IPS-18c (cell line): ENCODE data around the gene RASSF6.
"Not testable (repeated sequence)": the region's sequence is repeated elsewhere in the genome, so short reads cannot be mapped to it uniquely, and the experiment has no call there.

Experiments
- H3K4me3 ChIP-seq: 2 replicates; pipeline ENCODE4 v1.7.0; 2013; ENCODE audit warnings: low read depth, mild to moderate bottlenecking, low read length, moderate library complexity; ENCODE audit not compliant: insufficient read depth
- H3K9me3 ChIP-seq: one replicate; pipeline ENCODE4 v1.6.1; 2013; ENCODE audit warnings: mild to moderate bottlenecking, low read length, moderate library complexity; ENCODE audit not compliant: control insufficient read depth, insufficient read depth

Gene RASSF6

GRCh38 chr4:73589887-73590801 lies 30.1 kb downstream of the RASSF6 start:
- Histone ChIP-seq H3K4me3 (no peak overlapping the region), H3K9me3 (no peaks in the 10 kb centered on the region)

- Histone ChIP-seq H3K4me3 (no peak overlapping the region), H3K9me3 (no peaks in the 10 kb centered on the region)
Observed at GRCh38 chr4:73589261-73589847, 30.9 kb downstream of the RASSF6 start.

- Histone ChIP-seq H3K9me3 (no peaks in the 10 kb centered on the region), H3K4me3 (no peak overlapping the region)
Observed at GRCh38 chr4:73588613-73589012, 31.6 kb downstream of the RASSF6 start.

GRCh38 chr4:73586666-73587065 lies 33.6 kb downstream of the RASSF6 start:
- Histone ChIP-seq H3K4me3 (no peak overlapping the region), H3K9me3 (no peaks in the 10 kb centered on the region)

GRCh38 chr4:73586040-73586439 lies 34.2 kb downstream of the RASSF6 start:
- Histone ChIP-seq H3K9me3 (no peaks in the 10 kb centered on the region), H3K4me3 (no peak overlapping the region)

GRCh38 chr4:73585345-73585744 lies 34.9 kb downstream of the RASSF6 start:
- H3K9me3 ChIP-seq: no peaks in the 10 kb centered on the region
- H3K4me3 ChIP-seq: no peak overlapping the region

GRCh38 chr4:73583666-73584065 lies 36.6 kb downstream of the RASSF6 start:
- Histone ChIP-seq H3K9me3 (no peaks in the 10 kb centered on the region), H3K4me3 (no peak overlapping the region)

GRCh38 chr4:73577371-73577770 lies 42.9 kb downstream of the RASSF6 start:
- Histone ChIP-seq H3K4me3 (no peak overlapping the region), H3K9me3 (no peaks in the 10 kb centered on the region)

GRCh38 chr4:73576381-73576780 lies 43.9 kb downstream of the RASSF6 start:
- no peak overlapping the region for H3K4me3 ChIP-seq
- no peaks in the 10 kb centered on the region for H3K9me3 ChIP-seq

- Histone ChIP-seq H3K9me3 (no peaks in the 10 kb centered on the region), H3K4me3 (no peak overlapping the region)
Observed at GRCh38 chr4:73575660-73576059, 44.6 kb downstream of the RASSF6 start.

GRCh38 chr4:73573794-73574528 lies 46.3 kb downstream of the RASSF6 start:
- Histone ChIP-seq H3K4me3 (no peak overlapping the region), H3K9me3 (no peaks in the 10 kb centered on the region)

- H3K4me3 ChIP-seq, H3K9me3 ChIP-seq: not testable (repeated sequence)
Observed at GRCh38 chr4:73550865-73551264, 69.4 kb downstream of the RASSF6 start.

- H3K9me3 ChIP-seq: no peaks in the 10 kb centered on the region
- no peak overlapping the region for H3K4me3 ChIP-seq
Observed at GRCh38 chr4:73544620-73545019, 75.6 kb downstream of the RASSF6 start.

GRCh38 chr4:73541251-73541650 lies 79.0 kb downstream of the RASSF6 start:
- Histone ChIP-seq H3K4me3 (no peak overlapping the region), H3K9me3 (no peaks in the 10 kb centered on the region)

- H3K4me3 ChIP-seq: no peak overlapping the region
- H3K9me3 ChIP-seq: no peaks in the 10 kb centered on the region
Observed at GRCh38 chr4:73540826-73541225, 79.4 kb downstream of the RASSF6 start.

GRCh38 chr4:73539386-73539785 lies 80.8 kb downstream of the RASSF6 start:
- H3K9me3 ChIP-seq: no peaks in the 10 kb centered on the region
- H3K4me3 ChIP-seq: no peak overlapping the region

GRCh38 chr4:73538162-73538561 lies 82.1 kb downstream of the RASSF6 start:
- Histone ChIP-seq H3K9me3 (no peaks in the 10 kb centered on the region), H3K4me3 (no peak overlapping the region)
